Transverse colon (tissue), 4 donors: Measurements from ENCODE around the gene DUSP3. TPM values are rescaled to one million over a fixed set of nuclear protein-coding genes. Genes with fewer than 3 reads are reported as not detected.

Experiments
- DNase-seq: peaks from one replicate; pipeline ENCODE4 v3.0.0-alpha.2; 2019
- H3K27ac ChIP-seq, 4 donors: fragments of 200-600 bp; sonication (generic); 2 replicates each; pipeline ENCODE4 v1.5.1; 2016 to 2018; ENCODE audit warnings: inconsistent platforms in 4 of 4
- H3K27me3 ChIP-seq: fragments of 200-600 bp; sonication (generic); 2 replicates; pipeline ENCODE4 v1.5.1; 2017; ENCODE audit warnings: inconsistent platforms
- H3K36me3 ChIP-seq, 4 donors: fragments of 200-600 bp; sonication (generic); 2 replicates each; pipeline ENCODE4 v1.5.1; 2017 to 2019; ENCODE audit warnings: inconsistent platforms in 4 of 4
- H3K4me1 ChIP-seq, 4 donors: fragments of 200-600 bp; sonication (generic); 2 replicates each; pipeline ENCODE4 v1.5.1; 2017 to 2020; ENCODE audit warnings: inconsistent platforms in 4 of 4
- H3K4me3 ChIP-seq, 4 donors: fragments of 200-600 bp; sonication (generic); 1 replicate in 1 of 4; 2 replicates in 3 of 4; pipeline versions ENCODE4 v1.5.1 to v1.6.1; 2017 to 2019; ENCODE audit warnings: inconsistent platforms in 4 of 4
- H3K9me3 ChIP-seq, 2 donors: fragments of 200-600 bp; sonication (generic); 2 replicates each; pipeline ENCODE4 v1.5.1; 2017 to 2019; ENCODE audit warnings: inconsistent platforms in 2 of 2
- EP300 ChIP-seq: sonication (generic); formaldehyde crosslinking; IDR thresholded peaks from one replicate; pipeline ENCODE4 v1.6.1; 2017; ENCODE audit warnings: antibody characterized with exemption, low read depth
- POLR2A ChIP-seq: fragments of 450-650 bp; IDR thresholded peaks from one replicate; pipeline ENCODE4 v1.6.1; 2016; ENCODE audit warnings: antibody characterized with exemption, mild to moderate bottlenecking, moderate library complexity
- POLR2AphosphoS5 ChIP-seq, 3 donors: sonication (generic); formaldehyde crosslinking; IDR thresholded peaks; one replicate each; pipeline ENCODE4 v1.6.1; 2016; ENCODE audit warnings: antibody characterized with exemption in 3 of 3
- WGBS, 2 donors: methylation state at CpG; one replicate each; pipeline ENCODE4 v1.1.5; 2018; ENCODE audit warnings: low coverage in 1 of 2; 5-methylcytosine and 5-hydroxymethylcytosine counted together
- in situ Hi-C, 4 donors: fragments of 200-750 bp; cut with MboI; loops; one replicate each; pipeline versions ENCODE4 v1.15.0 to v1.15.1; 2017; ENCODE audit warnings: low sequenced_read_pairs in 3 of 4, low pct_ligation_motif_present in 1 of 4, low pct_unique_long_range_greater_than_20kb in 1 of 4
- intact Hi-C: fragments of 100-400 bp; cut with DNase I; formaldehyde crosslinking; loops from one replicate; pipeline ENCODE4 v1.15.1; 2023; ENCODE audit warnings: low total_unique reads
- total RNA-seq, 4 donors: library from RNA; depleted of rRNA; stranded (reverse); fragments of >200 nt; gene quantifications; one replicate each; pipeline ENCODE4 v1.1.0, GENCODE V29; 2016
- TF ChIP-seq, protein P1 (sequence below), 5 experiments: fragments of 200-600 bp in 3 of 5; fragments of 450-650 bp in 2 of 5; sonication (generic) in 3 of 5; IDR thresholded peaks; 1 replicate in 2 of 5; 2 replicates in 3 of 5; pipeline ENCODE4 v1.5.1; 2016 to 2017; ENCODE audit warnings: antibody characterized with exemption in 5 of 5, inconsistent platforms in 3 of 5, mild to moderate bottlenecking in 2 of 5, moderate library complexity in 1 of 5

Gene DUSP3
- total RNA-seq, 4 donors from 2014 or later: 52.7 to 145 (median 70.9) TPM

DNA sequence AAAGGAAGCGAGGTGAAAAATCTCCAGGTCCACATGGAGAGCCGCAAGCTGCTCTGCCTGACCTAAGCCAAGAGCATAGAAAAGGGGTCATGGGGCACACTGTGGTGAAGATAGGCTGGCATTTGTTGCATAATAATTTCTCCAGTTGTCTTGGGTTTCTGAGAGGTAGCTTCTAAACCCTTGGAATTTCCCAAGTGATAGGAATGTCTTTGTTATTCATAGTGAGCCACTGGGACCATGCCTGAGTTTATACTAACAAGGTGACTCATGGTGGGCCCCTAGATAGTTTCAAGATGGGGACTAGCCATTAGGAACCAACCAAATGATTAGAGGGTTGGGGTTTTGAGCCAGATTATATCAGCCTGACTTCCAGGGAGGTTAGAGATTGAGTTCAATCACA lies 45.8 kb downstream of the DUSP3 start:
- TF ChIP-seq, protein P1, sequence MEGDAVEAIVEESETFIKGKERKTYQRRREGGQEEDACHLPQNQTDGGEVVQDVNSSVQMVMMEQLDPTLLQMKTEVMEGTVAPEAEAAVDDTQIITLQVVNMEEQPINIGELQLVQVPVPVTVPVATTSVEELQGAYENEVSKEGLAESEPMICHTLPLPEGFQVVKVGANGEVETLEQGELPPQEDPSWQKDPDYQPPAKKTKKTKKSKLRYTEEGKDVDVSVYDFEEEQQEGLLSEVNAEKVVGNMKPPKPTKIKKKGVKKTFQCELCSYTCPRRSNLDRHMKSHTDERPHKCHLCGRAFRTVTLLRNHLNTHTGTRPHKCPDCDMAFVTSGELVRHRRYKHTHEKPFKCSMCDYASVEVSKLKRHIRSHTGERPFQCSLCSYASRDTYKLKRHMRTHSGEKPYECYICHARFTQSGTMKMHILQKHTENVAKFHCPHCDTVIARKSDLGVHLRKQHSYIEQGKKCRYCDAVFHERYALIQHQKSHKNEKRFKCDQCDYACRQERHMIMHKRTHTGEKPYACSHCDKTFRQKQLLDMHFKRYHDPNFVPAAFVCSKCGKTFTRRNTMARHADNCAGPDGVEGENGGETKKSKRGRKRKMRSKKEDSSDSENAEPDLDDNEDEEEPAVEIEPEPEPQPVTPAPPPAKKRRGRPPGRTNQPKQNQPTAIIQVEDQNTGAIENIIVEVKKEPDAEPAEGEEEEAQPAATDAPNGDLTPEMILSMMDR (IDR thresholded peaks at IDR 0.05): no peak
- TF ChIP-seq POLR2AphosphoS5 (IDR thresholded peaks at IDR 0.05) (no peak), POLR2A (no peak), EP300 (no peak)
- Histone ChIP-seq H3K27me3 (no peaks in the 10 kb centered on the region), H3K27ac (no peak overlapping the region), H3K4me3 (no peak overlapping the region), H3K36me3 (no peaks in the 10 kb centered on the region), H3K4me1 (no peaks in the 10 kb centered on the region), H3K9me3 (no peaks in the 10 kb centered on the region)
- in situ Hi-C loops: no loop called here
- WGBS, 2 donors: 96 to 100% methylated on average over 2 of the region's 2 CpGs
- intact Hi-C loops: no loop called here
- no peak for DNase-seq

DNA sequence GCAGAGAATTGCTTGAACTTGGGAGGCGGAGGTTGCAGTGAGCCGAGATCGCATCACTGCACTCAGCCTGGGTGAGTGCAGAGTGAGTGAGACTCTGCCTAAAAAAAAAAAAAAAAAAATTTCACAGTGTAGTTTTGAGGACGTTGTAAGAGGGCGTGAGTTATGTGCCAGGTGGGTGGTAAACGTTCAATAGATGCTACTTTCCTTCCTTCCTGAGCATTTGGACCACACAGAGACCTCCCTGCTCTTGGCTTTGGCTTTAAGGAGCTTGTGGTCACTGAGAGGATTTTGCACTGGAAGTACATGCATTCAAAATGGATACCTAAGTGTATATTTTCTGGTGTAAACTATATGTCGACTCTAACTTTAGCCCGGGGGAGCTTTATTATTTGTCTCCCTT lies 50.7 kb downstream of the DUSP3 start:
- 78% methylated on average over 7 to 8 of the region's 8 CpGs for WGBS, 2 donors

GRCh38 chr17:43723697-43724359 lies 54.9 kb downstream of the DUSP3 start:
- intact Hi-C loops: no loop called here
- H3K27me3 ChIP-seq: no peaks in the 10 kb centered on the region
- H3K27ac ChIP-seq: no peak overlapping the region
- TF ChIP-seq POLR2AphosphoS5 (IDR thresholded peaks at IDR 0.05): no peak
- no peak overlapping the region for H3K4me3 ChIP-seq
- in situ Hi-C loops: no loop called here
- H3K4me1 ChIP-seq: peaks cover 0 to 5% (median 0%) of the 10 kb centered on the region in 4 donors
- DNase-seq: no peak
- no peaks in the 10 kb centered on the region for H3K9me3 ChIP-seq
- WGBS, 2 donors: 65 to 89% methylated on average over 3 to 6 of the region's 6 CpGs
- no peaks in the 10 kb centered on the region for H3K36me3 ChIP-seq

More for the DNA sequence above, 50.7 kb downstream of the DUSP3 start:
- Histone ChIP-seq H3K36me3 (no peaks in the 10 kb centered on the region), H3K27me3 (no peaks in the 10 kb centered on the region), H3K9me3 (no peaks in the 10 kb centered on the region), H3K27ac (no peak overlapping the region), H3K4me1 (no peaks in the 10 kb centered on the region), H3K4me3 (no peak overlapping the region)
- intact Hi-C loops: no loop called here
- TF ChIP-seq POLR2AphosphoS5 (IDR thresholded peaks at IDR 0.05) (no peak), POLR2A (no peak), EP300 (no peak)
- TF ChIP-seq, protein P1 (IDR thresholded peaks at IDR 0.05): no peak
- in situ Hi-C loops: no loop called here
- no peak for DNase-seq

- no peaks in the 10 kb centered on the region for H3K27me3 ChIP-seq
- WGBS, 2 donors: 60 to 81% methylated on average over 1 to 8 of the region's 8 CpGs
- TF ChIP-seq EP300 (no peak), POLR2AphosphoS5 (IDR thresholded peaks at IDR 0.05) (no peak), POLR2A (no peak)
- TF ChIP-seq, protein P1 (IDR thresholded peaks at IDR 0.05): no peak
- DNase-seq: no peak
- no peak overlapping the region for H3K27ac ChIP-seq
- in situ Hi-C loops (no loop called here), intact Hi-C loops (no loop called here)
- H3K4me3 ChIP-seq: no peak overlapping the region
- no peaks in the 10 kb centered on the region for H3K9me3 ChIP-seq
- no peaks in the 10 kb centered on the region for H3K36me3 ChIP-seq
- H3K4me1 ChIP-seq: peaks cover 0 to 5% (median 0%) of the 10 kb centered on the region in 4 donors
These were observed 55.7 kb downstream of the DUSP3 start for GRCh38 chr17:43722870-43723665.
